CD14-positive monocyte (primary cell): ENCODE measurements around the gene STKLD1. TPM values are rescaled to one million over a fixed set of nuclear protein-coding genes. Genes with fewer than 3 reads are reported as not detected.

Experiments
- DNase-seq, 3 donors: peaks; one replicate each; pipeline ENCODE4 v3.0.0-alpha.2; 2011 to 2022
- H2AFZ ChIP-seq: 2 replicates; pipeline ENCODE4 v1.6.0; 2012; ENCODE audit warnings: mild to moderate bottlenecking, low read depth, low read length, inconsistent platforms; ENCODE audit not compliant: insufficient read depth, poor library complexity, severe bottlenecking
- H3K27ac ChIP-seq, 2 donors: 1 replicate in 1 of 2; 2 replicates in 1 of 2; pipeline ENCODE4 v1.5.1; 2012 to 2013; ENCODE audit warnings: low read length in 2 of 2, control low read depth in 1 of 2, inconsistent platforms in 1 of 2, low read depth in 1 of 2, mild to moderate bottlenecking in 1 of 2
- H3K27me3 ChIP-seq, 2 donors: one replicate each; pipeline versions ENCODE4 v1.6.0 to v1.6.1; 2011 to 2013; ENCODE audit warnings: low read length in 2 of 2; ENCODE audit not compliant: control insufficient read depth in 2 of 2, insufficient read depth in 2 of 2
- H3K36me3 ChIP-seq, 2 donors: replicated peaks in 1 of 2; 1 replicate in 1 of 2; 2 replicates in 1 of 2; pipeline versions ENCODE4 v1.5.1 to v1.6.1; 2012 to 2013; ENCODE audit warnings: low read length in 2 of 2, control low read depth in 1 of 2, inconsistent platforms in 1 of 2, mild to moderate bottlenecking in 1 of 2; ENCODE audit not compliant: insufficient read depth in 2 of 2, control insufficient read depth in 1 of 2
- H3K4me1 ChIP-seq, 2 donors: 1 replicate in 1 of 2; 2 replicates in 1 of 2; pipeline versions ENCODE4 v1.5.1 to v1.6.1; 2012 to 2013; ENCODE audit warnings: low read length in 2 of 2, control low read depth in 1 of 2, inconsistent platforms in 1 of 2, mild to moderate bottlenecking in 1 of 2, moderate library complexity in 1 of 2; ENCODE audit not compliant: insufficient read depth in 2 of 2, control insufficient read depth in 1 of 2
- H3K4me2 ChIP-seq: replicated peaks from 2 replicates; pipeline ENCODE3; 2012; ENCODE audit warnings: low read length, moderate library complexity, mild to moderate bottlenecking; ENCODE audit not compliant: poor library complexity, severe bottlenecking; ENCODE audit errors: extremely low read depth
- H3K4me3 ChIP-seq, 3 experiments: fragments of 200-600 bp in 1 of 3; sonication (generic) in 1 of 3; replicated peaks in 1 of 3; 1 replicate in 2 of 3; 2 replicates in 1 of 3; pipeline ENCODE4 v1.5.1; 2011 to 2013; ENCODE audit warnings: low read length in 3 of 3, mild to moderate bottlenecking in 3 of 3, control low read depth in 2 of 3, low read depth in 2 of 3, inconsistent platforms in 1 of 3, moderate library complexity in 1 of 3
- H3K79me2 ChIP-seq: 2 replicates; pipeline ENCODE4 v1.6.0; 2012; ENCODE audit warnings: mild to moderate bottlenecking, control low read depth, inconsistent platforms, low read length, moderate library complexity; ENCODE audit not compliant: insufficient read depth
- H3K9ac ChIP-seq: 2 replicates; pipeline ENCODE4 v1.6.0; 2017; ENCODE audit warnings: low read length, mild to moderate bottlenecking; ENCODE audit not compliant: insufficient read depth, poor library complexity, severe bottlenecking
- H3K9me3 ChIP-seq, 2 donors: replicated peaks in 1 of 2; 1 replicate in 1 of 2; 2 replicates in 1 of 2; pipeline versions ENCODE4 v1.5.1 to v1.6.1; 2012 to 2013; ENCODE audit warnings: low read length in 2 of 2, control low read depth in 1 of 2; ENCODE audit not compliant: control insufficient read depth in 1 of 2, insufficient read depth in 1 of 2
- H4K20me1 ChIP-seq: 2 replicates; pipeline ENCODE4 v1.6.0; 2012; ENCODE audit warnings: mild to moderate bottlenecking, low read length, control low read depth, moderate library complexity; ENCODE audit not compliant: insufficient read depth
- H3K27ac Mint-ChIP-seq, 7 donors: one replicate each; pipeline ENCODE4 v1.8.0; 2020; ENCODE audit warnings: mild to moderate bottlenecking in 7 of 7, mixed read lengths in 7 of 7, moderate library complexity in 6 of 7, inconsistent platforms in 2 of 7
- H3K27me3 Mint-ChIP-seq, 3 donors: one replicate each; pipeline ENCODE4 v1.8.0; 2021 to 2022; ENCODE audit warnings: low read depth in 3 of 3, mild to moderate bottlenecking in 3 of 3, mixed read lengths in 3 of 3, moderate library complexity in 3 of 3, inconsistent platforms in 1 of 3
- H3K36me3 Mint-ChIP-seq, 2 donors: one replicate each; pipeline ENCODE4 v1.8.0; 2020; ENCODE audit warnings: mixed read lengths in 2 of 2, inconsistent platforms in 1 of 2, mild to moderate bottlenecking in 1 of 2
- H3K4me1 Mint-ChIP-seq: one replicate; pipeline ENCODE4 v1.8.0; 2020; ENCODE audit warnings: mild to moderate bottlenecking, mixed read lengths
- H3K4me3 Mint-ChIP-seq, 2 donors: one replicate each; pipeline ENCODE4 v1.8.0; 2020; ENCODE audit warnings: mild to moderate bottlenecking in 2 of 2, mixed read lengths in 2 of 2, moderate library complexity in 1 of 2
- H3K9me3 Mint-ChIP-seq, 7 donors: one replicate each; pipeline ENCODE4 v1.8.0; 2020 to 2022; ENCODE audit warnings: mixed read lengths in 7 of 7, mild to moderate bottlenecking in 6 of 7, moderate library complexity in 6 of 7, inconsistent platforms in 2 of 7
- WGBS: methylation state at CpG from one replicate; pipeline ENCODE4 v1.1.5; 2013; ENCODE audit warnings: missing lambda C conversion rate; ENCODE audit not compliant: insufficient coverage; 5-methylcytosine and 5-hydroxymethylcytosine counted together
- intact Hi-C, 2 donors: fragments of 100-400 bp; cut with micrococcal nuclease; formaldehyde crosslinking; loops; one replicate each; pipeline versions ENCODE4 v1.15.0 to v1.15.1; 2023
- polyA plus RNA-seq, 3 donors: library from polyadenylated mRNA; depleted of rRNA in 1 of 3; unstranded in 2 of 3; stranded (reverse) in 1 of 3; fragments of 300-500 nt in 2 of 3; fragments of >200 nt in 1 of 3; fragmentation: Illumina TruSeq in 2 of 3; gene quantifications; 1 replicate in 2 of 3; 2 replicates in 1 of 3; pipeline ENCODE4 v1.2.3, GENCODE V29; 2012 to 2021
- TF ChIP-seq, protein P1 (sequence below): fragments of 200-600 bp; IDR thresholded peaks from one replicate; pipeline ENCODE4 v1.8.0; 2022; ENCODE audit warnings: antibody characterized with exemption, mild to moderate bottlenecking

Gene STKLD1
- polyA plus RNA-seq, 3 donors: 0.27 TPM; not detected in 2

GRCh38 chr9:133377721-133378216 is 1.6 kb downstream of the STKLD1 start:
- no peak overlapping the region for H2AFZ ChIP-seq
- H4K20me1 ChIP-seq: peaks cover 26% of the 10 kb centered on the region
- no peak overlapping the region for H3K4me3 Mint-ChIP-seq
- no peak overlapping the region for H3K4me2 ChIP-seq
- H3K9me3 ChIP-seq: no peaks in the 10 kb centered on the region
- H3K27me3 Mint-ChIP-seq: peaks cover 0 to 5% (median 3%) of the 10 kb centered on the region in 3 donors
- no peak overlapping the region for H3K9ac ChIP-seq
- H3K4me3 ChIP-seq: no peak overlapping the region
- H3K36me3 Mint-ChIP-seq: peaks cover 0 to 9% of the 10 kb centered on the region in 2 donors
- H3K79me2 ChIP-seq: peaks cover 30% of the 10 kb centered on the region
- intact Hi-C loops: loop anchor here (2.0 to 10.0 kb wide), 2 partner anchors 41 to 343 kb away; partner anchors contain the start of genes GTF3C5 (in 1 of the 2) and SURF6 (in 1 of the 2)
- no peaks in the 10 kb centered on the region for H3K9me3 Mint-ChIP-seq
- DNase-seq: no peak
- peaks cover 0 to 6% of the 10 kb centered on the region in 2 donors for H3K36me3 ChIP-seq
- H3K4me1 Mint-ChIP-seq: peaks cover 36% of the 10 kb centered on the region
- peaks cover 21 to 39% of the 10 kb centered on the region in 2 donors for H3K4me1 ChIP-seq
- H3K27me3 ChIP-seq: no peaks in the 10 kb centered on the region
- no peak overlapping the region for H3K27ac Mint-ChIP-seq
- H3K27ac ChIP-seq: no peak overlapping the region
- WGBS: 97% methylated on average over 3 of the region's 6 CpGs
- TF ChIP-seq, protein P1, sequence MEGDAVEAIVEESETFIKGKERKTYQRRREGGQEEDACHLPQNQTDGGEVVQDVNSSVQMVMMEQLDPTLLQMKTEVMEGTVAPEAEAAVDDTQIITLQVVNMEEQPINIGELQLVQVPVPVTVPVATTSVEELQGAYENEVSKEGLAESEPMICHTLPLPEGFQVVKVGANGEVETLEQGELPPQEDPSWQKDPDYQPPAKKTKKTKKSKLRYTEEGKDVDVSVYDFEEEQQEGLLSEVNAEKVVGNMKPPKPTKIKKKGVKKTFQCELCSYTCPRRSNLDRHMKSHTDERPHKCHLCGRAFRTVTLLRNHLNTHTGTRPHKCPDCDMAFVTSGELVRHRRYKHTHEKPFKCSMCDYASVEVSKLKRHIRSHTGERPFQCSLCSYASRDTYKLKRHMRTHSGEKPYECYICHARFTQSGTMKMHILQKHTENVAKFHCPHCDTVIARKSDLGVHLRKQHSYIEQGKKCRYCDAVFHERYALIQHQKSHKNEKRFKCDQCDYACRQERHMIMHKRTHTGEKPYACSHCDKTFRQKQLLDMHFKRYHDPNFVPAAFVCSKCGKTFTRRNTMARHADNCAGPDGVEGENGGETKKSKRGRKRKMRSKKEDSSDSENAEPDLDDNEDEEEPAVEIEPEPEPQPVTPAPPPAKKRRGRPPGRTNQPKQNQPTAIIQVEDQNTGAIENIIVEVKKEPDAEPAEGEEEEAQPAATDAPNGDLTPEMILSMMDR: no peak

DNA sequence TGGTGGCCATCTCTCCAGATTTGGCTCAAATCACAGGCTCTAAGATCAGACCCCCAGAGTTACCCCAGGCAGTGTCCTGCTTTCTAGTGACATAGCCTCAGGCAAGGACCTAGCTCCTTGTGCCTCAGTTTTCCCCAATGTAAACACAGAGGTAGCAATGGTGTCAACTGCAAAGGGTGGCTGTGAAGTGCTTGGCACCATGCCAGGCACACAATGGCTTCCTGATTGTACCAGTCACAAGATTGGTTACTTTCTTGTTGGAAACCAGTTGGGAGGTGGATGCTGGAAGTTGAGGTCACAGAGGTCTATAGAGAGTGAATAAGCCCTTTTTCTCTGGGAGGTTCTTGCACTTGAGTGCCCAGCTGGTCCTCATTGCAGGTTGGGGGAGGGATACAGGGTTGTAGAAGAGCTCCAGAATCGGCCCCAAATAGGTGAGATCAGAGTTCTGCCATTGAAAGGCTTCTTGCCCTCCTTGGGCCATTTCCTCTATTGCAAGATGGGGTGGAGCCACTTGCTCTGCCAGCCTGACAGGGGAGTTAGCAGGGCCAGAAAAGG is 2.3 kb downstream of the STKLD1 start:
- peaks cover 0 to 5% (median 3%) of the 10 kb centered on the region in 3 donors for H3K27me3 Mint-ChIP-seq
- TF ChIP-seq, protein P1: no peak
- Histone ChIP-seq H3K9ac (no peak overlapping the region), H3K4me2 (no peak overlapping the region), H3K4me1 (peaks cover 21 to 32% of the 10 kb centered on the region in 2 donors), H3K27me3 (no peaks in the 10 kb centered on the region), H3K27ac (no peak overlapping the region), H3K9me3 (no peaks in the 10 kb centered on the region), H3K4me3 (no peak overlapping the region), H3K79me2 (peaks cover 23% of the 10 kb centered on the region), H3K36me3 (no peaks in the 10 kb centered on the region), H4K20me1 (peaks cover 19% of the 10 kb centered on the region), H2AFZ (peak overlapping the region; percentile 57)
- H3K36me3 Mint-ChIP-seq: peaks cover 0 to 2% of the 10 kb centered on the region in 2 donors
- peak overlapping the region in 2 of 7 donors; percentile 36 to 75 for H3K27ac Mint-ChIP-seq
- 50% methylated on average over 1 of the region's 1 CpG for WGBS
- intact Hi-C loops: loop anchor here in 1 of 2 donors (10.0 kb wide), 1 partner anchor 344 kb away; the partner anchor contains the start of gene GTF3C5
- H3K9me3 Mint-ChIP-seq: no peaks in the 10 kb centered on the region
- no peak overlapping the region for H3K4me3 Mint-ChIP-seq
- DNase-seq: no peak
- peaks cover 30% of the 10 kb centered on the region for H3K4me1 Mint-ChIP-seq
